Activated CD4-positive, alpha-beta T cell treated with anti-CD3 and anti-CD28 coated beads, Interleukin-2, Interleukin-6, amounts not matched to agents 100 ng/mL and 50 ng/mL, durations not matched to agents 16 hours and 8 hours (primary cell): ENCODE measurements around the gene CNPY1.

ENCODE experiments used
- DNase-seq: peaks from one replicate; pipeline ENCODE4 v3.0.0-alpha.2; 2020

Gene CNPY1

DNA sequence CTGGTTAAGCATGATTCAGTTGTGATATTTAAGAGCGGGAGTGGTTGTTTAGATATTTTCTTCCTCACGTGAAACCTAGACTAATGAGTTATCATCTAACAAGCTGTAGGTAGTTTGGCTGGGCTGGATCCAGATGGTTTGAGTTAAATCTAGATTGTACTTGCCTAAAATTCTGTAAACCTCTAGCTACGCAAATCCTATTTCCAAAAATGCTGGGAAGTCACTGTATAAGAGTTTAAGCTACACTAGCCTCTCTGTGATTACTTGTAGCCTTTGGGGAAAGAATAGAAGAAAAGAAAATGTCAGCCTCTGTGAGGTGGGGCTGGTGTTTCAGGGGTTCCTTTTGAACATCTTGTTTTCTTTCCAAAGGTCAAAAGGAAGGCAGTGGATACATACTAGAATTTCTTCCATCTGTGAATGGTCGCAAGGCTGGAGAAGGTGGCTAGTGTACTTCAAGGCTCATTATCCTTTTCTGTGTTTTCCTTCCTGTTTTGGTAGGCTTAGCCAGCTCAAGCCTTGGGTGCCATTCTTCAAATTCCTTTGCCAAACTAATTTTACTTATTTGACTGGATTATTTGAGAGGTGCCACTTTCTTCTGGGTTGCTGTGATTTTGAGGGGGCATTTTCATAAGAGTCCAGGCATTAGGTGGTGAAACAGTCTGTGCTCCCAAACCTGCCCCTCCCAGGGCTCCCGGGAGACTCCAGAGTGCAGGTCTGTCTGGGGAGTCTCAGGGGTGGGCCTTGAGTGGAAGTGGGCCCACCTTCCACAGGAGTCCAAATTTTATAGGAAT, 93.7 kb downstream of the CNPY1 start:
- no peak for DNase-seq

GRCh38 chr7:155451840-155452239, 94.5 kb downstream of the CNPY1 start:
- no peak for DNase-seq
